ENCODE data around the gene RAB3GAP2. TPM values are rescaled to one million over a fixed set of nuclear protein-coding genes. Genes with fewer than 3 reads are reported as not detected.
A peak's percentile ranks its signal among the peaks of the same experiment; 100 is the strongest.
"Not testable (repeated sequence)": the region's sequence is repeated elsewhere in the genome, so short reads cannot be mapped to it uniquely, and the experiment has no call there.

Gene RAB3GAP2
- total and polyA plus RNA-seq, 5 experiments from 2014 or later = 16.6 to 52.0 (median 22.8) TPM

DNA sequence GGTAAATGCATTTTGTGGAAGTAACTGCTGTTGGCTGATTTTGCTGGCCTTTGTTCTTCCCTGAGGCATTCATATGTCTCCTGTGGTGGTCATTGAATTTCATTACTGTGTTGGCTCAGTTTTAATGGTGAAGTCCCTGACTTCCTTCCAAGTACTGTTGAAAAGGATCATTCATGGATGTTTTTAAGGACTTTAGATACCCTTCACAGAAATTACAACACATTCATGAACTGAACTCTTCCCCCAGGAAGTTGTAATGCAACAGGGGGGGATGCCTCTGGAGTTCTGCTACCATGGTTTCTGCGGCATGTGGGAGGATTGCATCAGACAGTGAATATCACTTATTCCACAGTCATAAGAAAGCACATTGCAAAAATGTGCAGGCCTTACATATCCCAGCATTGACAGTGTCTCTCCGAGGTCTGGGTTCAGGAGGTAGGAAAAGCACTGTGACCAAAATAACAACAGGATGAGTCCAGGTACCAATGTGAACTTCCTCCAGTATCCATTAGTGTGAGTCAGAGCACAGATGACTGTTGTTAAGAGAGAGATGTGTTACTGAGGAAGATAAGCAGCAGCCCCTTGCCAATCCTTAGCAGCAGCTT is 2.1 kb upstream of the RAB3GAP2 start:
- Mint-ChIP-seq H3K4me1 (peaks cover 0 to 5% (median 4%) of the 10 kb centered on the region in 4 donors), H3K36me3 (peaks cover 0 to 3% (median under 1%) of the 10 kb centered on the region in 3 donors)
- POLR2A ChIA-PET = no interaction called here

DNA sequence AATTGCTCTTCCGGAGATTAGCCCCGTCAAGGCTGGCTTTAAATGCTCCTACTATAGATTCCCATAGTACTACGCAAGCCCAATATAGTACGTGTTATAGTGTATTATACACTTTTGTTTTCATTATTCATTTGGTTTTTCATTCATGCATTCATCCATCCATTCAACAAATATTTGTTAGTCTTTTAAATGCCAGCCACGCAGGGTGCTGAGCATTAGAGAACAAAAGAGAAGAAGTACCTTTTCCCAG is 513 bp upstream of the RAB3GAP2 start:
- H3K27me3 Mint-ChIP-seq = peaks cover 0 to 15% (median 2%) of the 10 kb centered on the region in 5 donors
- no peak for DNase-seq
- no peaks in the 10 kb centered on the region for H3K9me3 Mint-ChIP-seq
- H3K36me3 Mint-ChIP-seq = peaks cover 0 to 16% (median 13%) of the 10 kb centered on the region in 3 donors
- no peak overlapping the region for H3K4me3 Mint-ChIP-seq
- peaks cover 0 to 10% (median 10%) of the 10 kb centered on the region in 4 donors for H3K4me1 Mint-ChIP-seq
- ATAC-seq = no peak
- POLR2A ChIA-PET = interaction anchor here (0.6 to 1.4 kb wide), 2 partner anchors 183 to 184 kb away, joined by 7 to 12 read pairs; partner anchors contain the start of gene BPNT1
- no peak overlapping the region for H3K27ac Mint-ChIP-seq

More for the DNA sequence above, 2.1 kb upstream of the RAB3GAP2 start:
- H3K27ac Mint-ChIP-seq = peak overlapping the region in 1 of 10 donors; percentile 7
- no peak overlapping the region for H3K4me3 Mint-ChIP-seq
- no peaks in the 10 kb centered on the region for H3K9me3 Mint-ChIP-seq
- DNase-seq = no peak
- ATAC-seq = no peak
- H3K27me3 Mint-ChIP-seq = peaks cover 0 to 21% (median 8%) of the 10 kb centered on the region in 5 donors

DNA sequence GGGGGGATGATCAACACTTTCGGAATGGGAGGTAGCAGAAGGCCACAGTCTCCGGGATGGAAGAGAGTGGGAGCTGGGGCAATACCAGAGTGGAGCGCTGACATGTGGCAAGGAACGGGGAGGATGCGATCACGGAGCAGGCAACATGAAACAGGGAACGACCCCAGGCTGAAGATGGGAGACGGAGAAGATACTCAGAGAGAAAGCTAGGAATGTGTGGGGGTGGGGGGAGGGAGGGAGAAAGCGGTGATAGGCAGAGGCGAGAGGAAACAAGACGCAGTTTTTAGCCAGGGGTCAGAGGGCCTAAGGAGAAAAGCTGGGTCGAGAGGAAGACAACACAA is 577 bp downstream of the RAB3GAP2 start:
- H3K4me1 Mint-ChIP-seq = peaks cover 6 to 20% (median 17%) of the 10 kb centered on the region in 4 donors
- H3K27ac Mint-ChIP-seq = no peak overlapping the region
- no peak for ATAC-seq
- H3K36me3 Mint-ChIP-seq = peaks cover 0 to 27% (median 24%) of the 10 kb centered on the region in 3 donors
- no peak overlapping the region for H3K4me3 Mint-ChIP-seq
- POLR2A ChIA-PET = interaction anchor here (0.6 to 1.4 kb wide), 2 partner anchors 15 to 182 kb away, joined by 3 to 12 read pairs; partner anchors contain the start of gene BPNT1
- H3K27me3 Mint-ChIP-seq = peaks cover 0 to 9% (median 2%) of the 10 kb centered on the region in 5 donors
- DNase-seq = peak in 2 of 10 donors; percentile 10 to 21
- H3K9me3 Mint-ChIP-seq = no peaks in the 10 kb centered on the region

DNA sequence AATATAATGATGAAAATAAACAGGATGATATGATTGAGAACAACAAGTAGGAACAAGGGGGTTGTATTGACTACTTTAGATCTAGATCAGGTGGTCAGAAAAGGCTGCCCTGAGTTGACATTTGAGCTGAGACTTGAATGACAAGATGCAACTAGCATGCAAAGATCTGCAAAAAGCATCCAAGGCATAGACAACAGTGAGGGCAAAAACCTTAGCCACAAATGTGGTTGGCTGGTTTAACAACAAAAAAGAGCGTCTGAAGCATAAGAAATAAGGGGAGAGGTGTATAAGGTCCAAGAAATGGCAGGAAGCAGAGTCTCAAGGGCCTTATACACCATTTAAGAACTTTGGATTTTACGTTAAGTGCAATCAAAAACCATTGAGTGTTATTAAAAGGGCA is 3.2 kb downstream of the RAB3GAP2 start:
- H3K9me3 Mint-ChIP-seq = peaks cover 0 to 4% (median 0%) of the 10 kb centered on the region in 9 donors
- no peaks in the 10 kb centered on the region for H3K27me3 Mint-ChIP-seq
- DNase-seq = no peak
- H3K4me1 Mint-ChIP-seq = peaks cover 6 to 28% (median 23%) of the 10 kb centered on the region in 4 donors
- H3K4me3 Mint-ChIP-seq = peak overlapping the region in 6 of 10 donors; percentile 16 to 51 (median 34)
- H3K27ac Mint-ChIP-seq = peak overlapping the region in 3 of 10 donors; percentile 16 to 74 (median 46)
- POLR2A ChIA-PET = no interaction called here
- peaks cover 0 to 38% (median 30%) of the 10 kb centered on the region in 3 donors for H3K36me3 Mint-ChIP-seq
- ATAC-seq = no peak

DNA sequence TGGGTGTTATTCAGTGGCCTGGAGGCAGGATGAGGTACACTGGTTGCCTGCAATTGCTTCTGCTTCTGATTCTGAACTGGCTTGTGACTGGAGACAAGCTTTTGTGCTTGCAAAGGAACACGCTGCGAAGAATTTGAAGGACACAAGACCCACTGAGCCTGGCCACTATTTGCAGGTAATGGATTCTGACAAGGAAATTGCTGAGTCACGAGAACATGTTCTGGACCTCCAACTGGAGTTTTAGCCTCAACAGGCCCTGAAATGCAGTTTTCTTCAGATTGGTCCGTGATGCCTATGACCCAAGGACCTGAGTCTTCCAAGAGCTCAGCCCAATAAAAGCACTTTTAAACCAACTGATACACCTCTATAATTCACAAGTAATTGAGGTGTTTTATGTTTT is 4.6 kb downstream of the RAB3GAP2 start:
- no peak overlapping the region for H3K4me3 Mint-ChIP-seq
- H3K27me3 Mint-ChIP-seq = no peaks in the 10 kb centered on the region
- DNase-seq (no peak), ATAC-seq (no peak)
- peak overlapping the region in 1 of 10 donors; percentile 19 for H3K27ac Mint-ChIP-seq
- H3K36me3 Mint-ChIP-seq = peaks cover 6 to 43% (median 41%) of the 10 kb centered on the region in 3 donors
- H3K9me3 Mint-ChIP-seq = peaks cover 0 to 13% (median 2%) of the 10 kb centered on the region in 9 donors
- H3K4me1 Mint-ChIP-seq = peaks cover 6 to 25% (median 21%) of the 10 kb centered on the region in 4 donors
- POLR2A ChIA-PET = interaction anchor here (0.6 kb wide), 1 partner anchor 1094 kb away, joined by 3 read pairs; the partner anchor contains the start of gene LYPLAL1

DNA sequence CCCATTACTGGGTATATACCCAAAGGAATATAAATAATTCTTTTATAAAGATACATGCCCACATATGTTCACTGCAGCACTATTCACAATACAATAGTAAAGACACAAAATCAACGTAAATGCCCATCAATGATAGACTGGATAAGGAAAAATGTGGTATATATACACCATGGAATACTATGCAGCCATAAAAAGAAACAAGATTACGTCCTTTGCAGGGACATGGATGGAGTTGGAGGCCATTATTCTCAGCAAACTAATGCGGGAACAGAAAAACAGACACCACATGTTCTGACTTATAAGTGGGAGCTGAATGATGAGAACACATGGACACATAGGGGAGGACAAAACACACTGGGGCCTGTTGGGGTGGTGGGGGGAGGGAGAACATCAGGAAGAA is 12.0 kb downstream of the RAB3GAP2 start:
- H3K4me1 Mint-ChIP-seq = peaks cover 16 to 54% (median 44%) of the 10 kb centered on the region in 4 donors

DNA sequence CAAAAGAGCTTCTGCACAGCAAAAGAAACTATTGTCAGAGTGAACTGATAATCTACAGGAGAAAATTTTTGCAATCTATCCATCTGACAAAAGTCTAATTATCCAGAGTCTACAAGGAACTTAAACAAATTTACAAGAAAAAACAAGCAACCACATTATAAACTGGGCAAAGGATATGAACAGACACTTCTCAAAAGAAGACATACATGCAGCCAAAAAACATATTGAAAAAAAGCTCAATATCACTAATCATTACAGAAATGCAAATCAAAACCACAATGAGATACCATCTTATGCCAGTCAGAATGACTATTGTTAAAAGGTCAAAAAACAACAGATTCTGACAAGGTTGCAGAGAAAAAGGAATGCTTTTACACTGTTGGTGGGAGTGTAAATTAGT is 12.5 kb downstream of the RAB3GAP2 start:
- H3K4me3 Mint-ChIP-seq, POLR2A ChIA-PET, H3K27me3 Mint-ChIP-seq, ATAC-seq, DNase-seq, H3K27ac Mint-ChIP-seq: not testable (repeated sequence)
- H3K9me3 Mint-ChIP-seq = peaks cover 17 to 75% (median 37%) of the 10 kb centered on the region in 9 donors
- H3K4me1 Mint-ChIP-seq = peaks cover 16 to 58% (median 46%) of the 10 kb centered on the region in 4 donors
- peaks cover 47 to 74% (median 55%) of the 10 kb centered on the region in 3 donors for H3K36me3 Mint-ChIP-seq

More for the DNA sequence above, 12.0 kb downstream of the RAB3GAP2 start:
- POLR2A ChIA-PET, H3K27ac Mint-ChIP-seq, ATAC-seq, DNase-seq, H3K27me3 Mint-ChIP-seq: not testable (repeated sequence)
- peak overlapping the region in 2 of 10 donors; percentile 4 to 41 for H3K4me3 Mint-ChIP-seq
- peaks cover 17 to 75% (median 37%) of the 10 kb centered on the region in 9 donors for H3K9me3 Mint-ChIP-seq
- H3K36me3 Mint-ChIP-seq = peaks cover 45 to 73% (median 52%) of the 10 kb centered on the region in 3 donors

DNA sequence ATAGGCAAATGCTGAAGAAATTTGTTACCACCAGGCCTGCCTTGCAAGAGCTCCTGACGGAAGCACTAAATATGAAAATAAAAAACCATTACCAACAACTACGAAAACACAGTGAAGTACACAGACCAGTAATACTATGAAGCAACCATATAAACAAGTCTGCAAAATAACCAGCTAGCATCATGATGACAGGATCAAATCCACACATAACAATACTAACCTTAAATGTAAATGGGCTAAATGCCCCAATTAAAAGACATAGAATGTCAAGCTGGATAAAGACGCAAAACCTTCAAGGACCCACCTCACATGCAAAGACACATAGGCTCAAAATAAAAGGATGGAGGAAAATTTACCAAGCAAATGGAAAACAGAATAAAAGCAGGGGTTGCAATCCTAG is 16.1 kb downstream of the RAB3GAP2 start:
- POLR2A ChIA-PET, H3K4me3 Mint-ChIP-seq, DNase-seq, ATAC-seq, H3K27me3 Mint-ChIP-seq: not testable (repeated sequence)
- H3K9me3 Mint-ChIP-seq = peaks cover 16 to 86% (median 59%) of the 10 kb centered on the region in 9 donors
- H3K36me3 Mint-ChIP-seq = peaks cover 61 to 82% (median 69%) of the 10 kb centered on the region in 3 donors
- H3K4me1 Mint-ChIP-seq = peaks cover 19 to 59% (median 44%) of the 10 kb centered on the region in 4 donors
- H3K27ac Mint-ChIP-seq = peak overlapping the region in 1 of 10 donors; percentile 5

DNA sequence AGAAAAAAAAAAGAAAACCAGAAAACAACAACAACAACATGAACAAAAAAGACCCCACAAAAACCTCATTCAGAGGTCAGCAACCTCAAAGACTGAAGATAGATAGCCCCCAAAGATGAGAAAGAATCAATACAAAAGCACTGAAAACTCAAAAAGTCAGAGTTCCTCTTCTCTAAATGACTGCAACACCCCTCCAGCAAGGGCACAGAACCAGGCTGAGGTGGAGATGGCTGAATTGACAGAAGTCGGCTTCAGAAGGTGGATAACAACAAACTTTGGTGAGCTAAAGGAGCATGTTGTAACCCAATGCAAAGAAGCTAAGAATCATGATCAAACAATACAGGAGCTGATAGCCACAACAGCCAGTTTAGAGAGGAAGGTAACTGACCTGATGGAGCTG is 17.0 kb downstream of the RAB3GAP2 start:
- ATAC-seq = no peak
- Mint-ChIP-seq H3K4me1 (peaks cover 19 to 53% (median 38%) of the 10 kb centered on the region in 4 donors), H3K9me3 (peaks cover 17 to 84% (median 59%) of the 10 kb centered on the region in 9 donors), H3K4me3 (no peak overlapping the region), H3K27ac (peak overlapping the region in 5 of 10 donors; percentile 5 to 83 (median 24)), H3K36me3 (peaks cover 60 to 83% (median 76%) of the 10 kb centered on the region in 3 donors), H3K27me3 (no peaks in the 10 kb centered on the region)
- POLR2A ChIA-PET = no interaction called here
- DNase-seq = no peak

DNA sequence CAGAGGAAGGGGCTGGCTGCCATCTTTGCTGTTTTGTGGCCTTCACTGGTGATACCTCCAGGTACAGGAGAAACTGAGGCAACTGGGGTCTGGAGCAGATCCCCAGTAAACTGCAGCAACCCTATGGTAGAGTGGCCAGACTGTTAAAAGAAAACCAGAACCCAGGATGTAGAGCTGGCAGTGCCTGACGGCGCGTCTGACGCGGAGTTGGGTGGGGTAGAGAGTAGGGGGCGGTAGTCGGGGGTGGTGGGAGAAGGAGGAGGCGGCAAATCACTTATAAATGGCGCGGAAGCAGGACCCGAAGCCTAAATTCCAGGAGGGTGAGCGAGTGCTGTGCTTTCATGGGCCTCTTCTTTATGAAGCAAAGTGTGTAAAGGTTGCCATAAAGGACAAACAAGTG is 19.0 kb downstream of the RAB3GAP2 start:
- H3K27me3 Mint-ChIP-seq, POLR2A ChIA-PET, H3K4me3 Mint-ChIP-seq, DNase-seq: not testable (repeated sequence)
- H3K9me3 Mint-ChIP-seq = peaks cover 17 to 82% (median 53%) of the 10 kb centered on the region in 9 donors
- H3K36me3 Mint-ChIP-seq = peaks cover 73 to 88% (median 81%) of the 10 kb centered on the region in 3 donors
- ATAC-seq = peak; percentile 91 to 95
- H3K27ac Mint-ChIP-seq = peak overlapping the region in 1 of 10 donors; percentile 24
- H3K4me1 Mint-ChIP-seq = peaks cover 16 to 40% (median 28%) of the 10 kb centered on the region in 4 donors

DNA sequence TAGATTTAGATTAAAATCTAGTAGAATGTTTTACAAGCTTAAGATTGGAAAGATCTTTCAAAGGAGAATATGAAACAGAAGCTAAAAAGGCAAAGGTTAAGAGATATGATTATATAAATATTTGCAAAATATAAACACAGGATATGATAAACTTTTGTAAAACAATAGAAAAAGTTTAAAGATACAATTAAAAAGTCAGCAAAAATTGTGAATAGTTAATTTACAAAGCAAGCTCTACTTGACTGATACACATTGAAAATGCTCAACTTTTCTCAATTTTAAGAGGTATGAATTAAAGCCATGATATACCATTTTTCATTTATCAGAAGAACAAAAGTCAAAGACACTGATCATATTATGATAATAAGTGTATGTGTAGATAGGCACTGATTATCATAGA is 21.0 kb downstream of the RAB3GAP2 start:
- POLR2A ChIA-PET = no interaction called here
- H3K4me3 Mint-ChIP-seq = no peak overlapping the region
- no peak for ATAC-seq
- no peak for DNase-seq
- no peaks in the 10 kb centered on the region for H3K27me3 Mint-ChIP-seq
- no peak overlapping the region for H3K27ac Mint-ChIP-seq
- peaks cover 67 to 81% (median 75%) of the 10 kb centered on the region in 3 donors for H3K36me3 Mint-ChIP-seq
- H3K9me3 Mint-ChIP-seq = peaks cover 8 to 77% (median 32%) of the 10 kb centered on the region in 9 donors
- peaks cover 7 to 21% (median 10%) of the 10 kb centered on the region in 4 donors for H3K4me1 Mint-ChIP-seq

DNA sequence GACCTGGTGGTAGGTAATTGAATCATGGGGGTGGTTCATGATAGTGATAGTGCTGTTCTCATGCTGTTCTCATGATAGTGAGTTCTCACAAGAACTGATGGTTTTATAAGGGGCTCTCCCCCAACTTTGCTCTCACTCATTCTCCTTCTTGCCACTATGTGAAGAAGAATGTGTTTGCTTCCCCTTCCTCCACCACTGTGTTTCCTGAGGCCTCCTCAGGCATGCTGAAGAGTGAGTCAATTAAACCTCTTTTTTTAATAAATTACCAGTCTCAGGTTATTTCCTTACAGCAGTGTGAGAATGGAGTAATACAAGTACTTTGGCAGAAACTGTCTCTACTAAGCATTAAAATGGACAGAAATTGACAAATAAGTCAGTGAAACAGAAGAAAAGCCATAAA is 21.6 kb downstream of the RAB3GAP2 start:
- ATAC-seq (no peak), DNase-seq (no peak)
- POLR2A ChIA-PET = no interaction called here
- Mint-ChIP-seq H3K4me3 (no peak overlapping the region), H3K27ac (peak overlapping the region in 1 of 10 donors; percentile 4), H3K9me3 (peaks cover 8 to 78% (median 28%) of the 10 kb centered on the region in 9 donors), H3K27me3 (no peaks in the 10 kb centered on the region), H3K4me1 (peaks cover 4 to 16% (median 5%) of the 10 kb centered on the region in 4 donors), H3K36me3 (peaks cover 62 to 78% (median 72%) of the 10 kb centered on the region in 3 donors)

DNA sequence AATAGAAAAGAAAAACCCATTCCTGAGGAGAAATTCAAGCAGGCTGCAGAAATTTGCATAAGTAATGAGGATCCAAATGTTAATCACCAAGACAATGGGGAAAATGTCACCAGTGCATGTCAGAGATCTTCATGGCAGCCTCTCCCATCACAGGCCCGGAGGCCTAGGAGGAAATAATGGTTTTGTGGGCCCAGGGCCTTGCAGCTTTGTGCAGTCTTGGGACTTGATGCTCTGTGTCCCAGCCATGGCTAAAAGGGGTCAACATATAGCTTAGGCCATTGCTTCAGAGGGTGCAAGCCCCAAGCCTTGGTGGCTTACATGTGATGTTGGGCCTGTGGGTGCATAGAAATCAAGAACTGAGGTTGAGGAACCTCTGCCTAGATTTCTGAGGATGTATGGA is 22.7 kb downstream of the RAB3GAP2 start:
- H3K36me3 Mint-ChIP-seq = peaks cover 59 to 77% (median 67%) of the 10 kb centered on the region in 3 donors
- H3K4me1 Mint-ChIP-seq = peaks cover 4 to 7% (median 5%) of the 10 kb centered on the region in 4 donors
- POLR2A ChIA-PET = no interaction called here
- peaks cover 8 to 79% (median 28%) of the 10 kb centered on the region in 9 donors for H3K9me3 Mint-ChIP-seq
- no peaks in the 10 kb centered on the region for H3K27me3 Mint-ChIP-seq
- no peak overlapping the region for H3K27ac Mint-ChIP-seq
- DNase-seq = no peak
- no peak for ATAC-seq
- H3K4me3 Mint-ChIP-seq = no peak overlapping the region
